ENCODE results near the gene GCLC. TPM values are rescaled to one million over a fixed set of nuclear protein-coding genes. Genes with fewer than 3 reads are reported as not detected.

GCLC gene
- total and polyA plus RNA-seq, 10 of the 15 experiments (the other 5 are each of a cell fraction or from before 2014, with no cell fraction given): 6.5 to 23.6 (median 12.5) TPM

DNA sequence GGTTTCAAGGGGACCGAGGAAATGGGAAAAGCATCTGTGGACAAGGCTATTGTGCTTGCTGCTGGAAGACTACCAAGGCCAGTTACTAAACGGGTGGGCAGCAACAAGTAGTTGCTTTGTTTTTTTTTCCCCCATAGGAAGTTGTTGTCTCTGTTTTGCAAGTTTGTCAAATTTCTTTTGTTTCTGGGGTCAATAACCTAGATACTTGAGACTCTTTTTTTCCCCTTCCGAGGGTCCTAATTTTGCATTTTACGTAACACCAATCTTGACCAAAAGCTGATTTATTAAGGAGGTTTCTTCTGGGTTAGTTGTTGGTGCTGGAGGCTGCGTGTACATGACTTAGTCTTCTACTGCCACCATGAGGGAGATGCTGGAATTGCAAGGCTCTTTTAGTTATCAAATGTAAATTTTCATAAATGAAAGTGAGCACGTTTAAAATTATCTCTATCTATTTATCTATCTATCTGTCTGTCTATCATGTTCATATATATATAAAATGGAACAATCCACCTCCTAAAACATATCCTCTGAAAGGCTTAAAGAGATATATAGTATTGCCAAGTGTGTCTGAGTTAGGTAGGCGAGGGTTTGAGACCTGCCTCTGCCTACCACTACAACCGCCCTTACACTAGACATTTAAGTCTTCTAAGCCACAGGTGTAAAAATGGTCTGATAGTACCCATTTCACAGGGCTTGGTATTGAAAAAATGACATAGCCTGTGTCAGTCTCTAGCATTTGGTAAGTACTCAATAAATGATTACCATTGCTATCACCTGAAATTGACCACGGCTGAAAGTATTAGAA is 60.2 kb downstream of the GCLC start (continued):
- TF ChIP-seq, protein P1, sequence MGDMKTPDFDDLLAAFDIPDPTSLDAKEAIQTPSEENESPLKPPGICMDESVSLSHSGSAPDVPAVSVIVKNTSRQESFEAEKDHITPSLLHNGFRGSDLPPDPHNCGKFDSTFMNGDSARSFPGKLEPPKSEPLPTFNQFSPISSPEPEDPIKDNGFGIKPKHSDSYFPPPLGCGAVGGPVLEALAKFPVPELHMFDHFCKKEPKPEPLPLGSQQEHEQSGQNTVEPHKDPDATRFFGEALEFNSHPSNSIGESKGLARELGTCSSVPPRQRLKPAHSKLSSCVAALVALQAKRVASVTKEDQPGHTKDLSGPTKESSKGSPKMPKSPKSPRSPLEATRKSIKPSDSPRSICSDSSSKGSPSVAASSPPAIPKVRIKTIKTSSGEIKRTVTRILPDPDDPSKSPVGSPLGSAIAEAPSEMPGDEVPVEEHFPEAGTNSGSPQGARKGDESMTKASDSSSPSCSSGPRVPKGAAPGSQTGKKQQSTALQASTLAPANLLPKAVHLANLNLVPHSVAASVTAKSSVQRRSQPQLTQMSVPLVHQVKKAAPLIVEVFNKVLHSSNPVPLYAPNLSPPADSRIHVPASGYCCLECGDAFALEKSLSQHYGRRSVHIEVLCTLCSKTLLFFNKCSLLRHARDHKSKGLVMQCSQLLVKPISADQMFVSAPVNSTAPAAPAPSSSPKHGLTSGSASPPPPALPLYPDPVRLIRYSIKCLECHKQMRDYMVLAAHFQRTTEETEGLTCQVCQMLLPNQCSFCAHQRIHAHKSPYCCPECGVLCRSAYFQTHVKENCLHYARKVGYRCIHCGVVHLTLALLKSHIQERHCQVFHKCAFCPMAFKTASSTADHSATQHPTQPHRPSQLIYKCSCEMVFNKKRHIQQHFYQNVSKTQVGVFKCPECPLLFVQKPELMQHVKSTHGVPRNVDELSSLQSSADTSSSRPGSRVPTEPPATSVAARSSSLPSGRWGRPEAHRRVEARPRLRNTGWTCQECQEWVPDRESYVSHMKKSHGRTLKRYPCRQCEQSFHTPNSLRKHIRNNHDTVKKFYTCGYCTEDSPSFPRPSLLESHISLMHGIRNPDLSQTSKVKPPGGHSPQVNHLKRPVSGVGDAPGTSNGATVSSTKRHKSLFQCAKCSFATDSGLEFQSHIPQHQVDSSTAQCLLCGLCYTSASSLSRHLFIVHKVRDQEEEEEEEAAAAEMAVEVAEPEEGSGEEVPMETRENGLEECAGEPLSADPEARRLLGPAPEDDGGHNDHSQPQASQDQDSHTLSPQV (IDR thresholded peaks at IDR 0.05): 0 out of 2 replicates have a peak, but pooled peaks have one; percentile 38
- no peak for TF ChIP-seq YBX1 (IDR thresholded peaks at IDR 0.05)
- no peak for TF ChIP-seq NFIC (IDR thresholded peaks at IDR 0.05; ENCODE audit: low read depth, low read length)
- TF ChIP-seq, protein P2, sequence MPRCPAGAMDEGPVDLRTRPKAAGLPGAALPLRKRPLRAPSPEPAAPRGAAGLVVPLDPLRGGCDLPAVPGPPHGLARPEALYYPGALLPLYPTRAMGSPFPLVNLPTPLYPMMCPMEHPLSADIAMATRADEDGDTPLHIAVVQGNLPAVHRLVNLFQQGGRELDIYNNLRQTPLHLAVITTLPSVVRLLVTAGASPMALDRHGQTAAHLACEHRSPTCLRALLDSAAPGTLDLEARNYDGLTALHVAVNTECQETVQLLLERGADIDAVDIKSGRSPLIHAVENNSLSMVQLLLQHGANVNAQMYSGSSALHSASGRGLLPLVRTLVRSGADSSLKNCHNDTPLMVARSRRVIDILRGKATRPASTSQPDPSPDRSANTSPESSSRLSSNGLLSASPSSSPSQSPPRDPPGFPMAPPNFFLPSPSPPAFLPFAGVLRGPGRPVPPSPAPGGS (IDR thresholded peaks at IDR 0.05; ENCODE audit: borderline replicate concordance, insufficient read depth, low read depth, low read length, poor library complexity, severe bottlenecking): no peak
- no peak for TF ChIP-seq SREBF1 (IDR thresholded peaks at IDR 0.05; ENCODE audit: low read length)
- TF ChIP-seq SMARCA5 (IDR thresholded peaks at IDR 0.05): no peak
- TF ChIP-seq SMC3 (IDR thresholded peaks at IDR 0.05; ENCODE audit: borderline replicate concordance, low read length): peak; percentile 96
- TF ChIP-seq SRF (IDR thresholded peaks at IDR 0.05; ENCODE audit: low read depth in 2 of 2, low read length in 2 of 2): no peak
- no peak for TF ChIP-seq RAD51 (IDR thresholded peaks at IDR 0.05)
- no peak for TF ChIP-seq RFX5 (IDR thresholded peaks at IDR 0.05; ENCODE audit: low read depth, low read length)
- TF ChIP-seq NBN (IDR thresholded peaks at IDR 0.05): 0 out of 2 replicates have a peak, but pooled peaks have one; percentile 17
- TF ChIP-seq, protein P3, sequence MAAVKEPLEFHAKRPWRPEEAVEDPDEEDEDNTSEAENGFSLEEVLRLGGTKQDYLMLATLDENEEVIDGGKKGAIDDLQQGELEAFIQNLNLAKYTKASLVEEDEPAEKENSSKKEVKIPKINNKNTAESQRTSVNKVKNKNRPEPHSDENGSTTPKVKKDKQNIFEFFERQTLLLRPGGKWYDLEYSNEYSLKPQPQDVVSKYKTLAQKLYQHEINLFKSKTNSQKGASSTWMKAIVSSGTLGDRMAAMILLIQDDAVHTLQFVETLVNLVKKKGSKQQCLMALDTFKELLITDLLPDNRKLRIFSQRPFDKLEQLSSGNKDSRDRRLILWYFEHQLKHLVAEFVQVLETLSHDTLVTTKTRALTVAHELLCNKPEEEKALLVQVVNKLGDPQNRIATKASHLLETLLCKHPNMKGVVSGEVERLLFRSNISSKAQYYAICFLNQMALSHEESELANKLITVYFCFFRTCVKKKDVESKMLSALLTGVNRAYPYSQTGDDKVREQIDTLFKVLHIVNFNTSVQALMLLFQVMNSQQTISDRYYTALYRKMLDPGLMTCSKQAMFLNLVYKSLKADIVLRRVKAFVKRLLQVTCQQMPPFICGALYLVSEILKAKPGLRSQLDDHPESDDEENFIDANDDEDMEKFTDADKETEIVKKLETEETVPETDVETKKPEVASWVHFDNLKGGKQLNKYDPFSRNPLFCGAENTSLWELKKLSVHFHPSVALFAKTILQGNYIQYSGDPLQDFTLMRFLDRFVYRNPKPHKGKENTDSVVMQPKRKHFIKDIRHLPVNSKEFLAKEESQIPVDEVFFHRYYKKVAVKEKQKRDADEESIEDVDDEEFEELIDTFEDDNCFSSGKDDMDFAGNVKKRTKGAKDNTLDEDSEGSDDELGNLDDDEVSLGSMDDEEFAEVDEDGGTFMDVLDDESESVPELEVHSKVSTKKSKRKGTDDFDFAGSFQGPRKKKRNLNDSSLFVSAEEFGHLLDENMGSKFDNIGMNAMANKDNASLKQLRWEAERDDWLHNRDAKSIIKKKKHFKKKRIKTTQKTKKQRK (IDR thresholded peaks at IDR 0.05; ENCODE audit: low read depth, low read length): no peak
- TF ChIP-seq ZNF24 (IDR thresholded peaks at IDR 0.05): no peak
- no peak for TF ChIP-seq ZNF384 (IDR thresholded peaks at IDR 0.05; ENCODE audit: borderline replicate concordance, low read depth, low read length)
- no peak for TF ChIP-seq PAX8 (IDR thresholded peaks at IDR 0.05)
- TF ChIP-seq, protein P4, sequence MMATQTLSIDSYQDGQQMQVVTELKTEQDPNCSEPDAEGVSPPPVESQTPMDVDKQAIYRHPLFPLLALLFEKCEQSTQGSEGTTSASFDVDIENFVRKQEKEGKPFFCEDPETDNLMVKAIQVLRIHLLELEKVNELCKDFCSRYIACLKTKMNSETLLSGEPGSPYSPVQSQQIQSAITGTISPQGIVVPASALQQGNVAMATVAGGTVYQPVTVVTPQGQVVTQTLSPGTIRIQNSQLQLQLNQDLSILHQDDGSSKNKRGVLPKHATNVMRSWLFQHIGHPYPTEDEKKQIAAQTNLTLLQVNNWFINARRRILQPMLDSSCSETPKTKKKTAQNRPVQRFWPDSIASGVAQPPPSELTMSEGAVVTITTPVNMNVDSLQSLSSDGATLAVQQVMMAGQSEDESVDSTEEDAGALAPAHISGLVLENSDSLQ (IDR thresholded peaks at IDR 0.05): 0 out of 2 replicates have a peak, but pooled peaks have one; percentile 5
- no peak; the same call in 1 of the 2 replicates for TF ChIP-seq STAT1 (conservative IDR thresholded peaks at IDR 0.05)

All from GM12878 (cell line).